Measurements from ENCODE around the gene PKNOX2. TPM values are rescaled to one million over a fixed set of nuclear protein-coding genes. Genes with fewer than 3 reads are reported as not detected.

Gene PKNOX2
- total RNA-seq, 1 donor from 2014 or later, result 31.8 TPM

DNA sequence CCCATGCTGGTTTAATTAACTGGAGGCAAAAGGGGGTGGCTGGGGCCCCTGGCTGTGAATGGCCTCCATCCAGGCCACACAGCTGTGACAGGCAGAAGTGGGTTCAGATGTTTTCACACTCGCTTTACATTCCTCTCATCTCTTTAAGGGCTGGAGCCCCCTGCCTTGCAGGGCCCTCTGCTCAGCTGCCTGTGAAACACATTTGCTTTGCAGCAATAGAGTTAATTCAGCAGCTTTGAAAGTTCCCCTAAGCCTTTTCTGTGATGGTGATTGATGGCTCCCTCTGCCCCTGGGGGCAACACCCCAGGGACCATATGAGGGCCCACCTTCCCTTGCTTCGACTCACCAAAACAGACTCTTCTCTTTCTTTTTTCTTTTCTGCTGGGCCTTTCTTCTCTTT, 192.2 kb downstream of the PKNOX2 start:
- no peak for DNase-seq (ENCODE audit: low spot score)

DNA sequence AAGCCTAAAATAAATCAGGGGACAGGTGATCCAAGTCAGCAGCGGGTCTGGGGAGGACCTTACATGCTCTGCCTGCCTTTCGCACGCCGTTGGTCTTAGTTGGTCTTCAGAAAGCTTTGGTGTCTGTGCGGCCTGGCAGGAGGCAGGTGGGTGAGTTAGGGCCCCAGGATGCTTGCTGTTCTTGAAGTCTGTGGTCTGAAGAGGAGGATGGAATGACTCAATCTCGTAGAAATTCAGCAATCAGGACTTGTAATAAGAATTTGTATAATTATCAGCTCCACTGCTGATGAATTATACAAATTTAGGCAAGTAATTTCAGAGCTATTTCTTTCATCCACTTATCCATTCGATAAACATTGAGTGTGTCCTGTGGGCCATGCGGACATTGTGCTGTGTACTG, 193.0 kb downstream of the PKNOX2 start:
- no peak for DNase-seq (ENCODE audit: low spot score)

DNA sequence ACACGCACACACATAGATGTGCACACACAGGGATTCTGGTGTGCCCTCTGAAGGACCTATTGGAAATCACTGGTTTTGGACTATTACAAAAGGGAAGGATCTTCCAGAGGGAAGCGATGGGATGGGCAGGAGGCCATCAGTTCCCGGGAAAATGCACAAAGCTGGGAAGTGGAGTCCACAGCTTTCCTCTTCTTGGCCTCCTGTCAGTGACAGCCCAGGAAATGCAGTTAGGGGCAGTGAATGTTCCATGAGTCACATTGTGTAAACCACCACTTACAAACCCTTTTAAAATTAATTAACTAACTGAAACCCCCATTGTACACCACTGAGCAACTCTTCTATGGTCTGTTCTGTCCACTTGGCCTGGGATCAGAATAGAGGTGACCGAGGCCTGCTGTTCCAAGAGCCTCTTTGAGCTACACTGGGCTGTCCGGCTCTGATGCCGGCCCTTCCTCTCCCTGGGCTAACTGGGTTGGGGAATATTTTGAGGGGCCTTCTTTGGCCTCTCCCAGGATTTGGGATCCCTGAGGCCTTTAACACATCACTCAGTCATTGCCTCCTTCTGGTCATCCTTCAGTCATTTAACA, 193.8 kb downstream of the PKNOX2 start:
- DNase-seq (ENCODE audit: low spot score), result no peak

DNA sequence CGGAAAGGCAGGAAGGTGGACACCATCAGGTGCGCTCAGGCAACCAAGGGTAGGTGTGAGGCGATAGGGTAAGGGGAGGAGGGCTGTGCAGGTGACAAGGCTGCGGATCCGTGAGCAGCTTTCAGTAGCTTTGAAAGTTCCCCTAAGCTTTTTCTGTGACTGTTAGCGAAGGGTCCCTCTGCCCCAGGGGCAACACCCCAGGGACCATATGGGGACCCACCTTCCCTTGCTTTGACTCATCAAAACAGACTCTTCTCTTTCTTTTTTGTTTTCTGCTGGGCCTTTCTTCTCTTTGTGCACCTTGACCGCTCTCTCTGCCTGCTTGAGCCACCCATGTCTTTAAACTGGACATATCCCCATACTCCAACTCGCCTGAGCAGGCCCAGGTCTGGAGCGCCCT, 194.6 kb downstream of the PKNOX2 start:
- no peak for DNase-seq (ENCODE audit: low spot score)

DNA sequence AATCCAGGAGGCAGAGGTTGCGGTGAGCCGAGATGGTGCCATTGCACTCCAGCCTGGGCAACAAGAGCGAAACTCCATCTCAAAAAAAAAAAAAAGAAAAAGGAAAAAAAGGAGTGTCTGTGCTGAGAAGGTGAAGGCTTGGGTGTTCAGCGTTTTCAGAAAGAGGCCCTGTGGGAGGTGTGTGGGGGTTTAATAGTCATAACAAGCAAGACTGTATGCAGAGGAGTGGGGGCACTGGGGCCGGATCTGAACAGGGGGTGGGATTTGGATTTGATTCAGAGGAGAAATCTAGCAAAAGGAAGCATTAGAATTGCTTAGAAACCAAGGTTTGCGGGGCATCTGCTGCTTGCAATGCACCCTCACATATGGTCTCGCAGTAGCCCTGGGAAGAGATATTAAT, 195.5 kb downstream of the PKNOX2 start:
- no peak for DNase-seq (ENCODE audit: low spot score)

DNA sequence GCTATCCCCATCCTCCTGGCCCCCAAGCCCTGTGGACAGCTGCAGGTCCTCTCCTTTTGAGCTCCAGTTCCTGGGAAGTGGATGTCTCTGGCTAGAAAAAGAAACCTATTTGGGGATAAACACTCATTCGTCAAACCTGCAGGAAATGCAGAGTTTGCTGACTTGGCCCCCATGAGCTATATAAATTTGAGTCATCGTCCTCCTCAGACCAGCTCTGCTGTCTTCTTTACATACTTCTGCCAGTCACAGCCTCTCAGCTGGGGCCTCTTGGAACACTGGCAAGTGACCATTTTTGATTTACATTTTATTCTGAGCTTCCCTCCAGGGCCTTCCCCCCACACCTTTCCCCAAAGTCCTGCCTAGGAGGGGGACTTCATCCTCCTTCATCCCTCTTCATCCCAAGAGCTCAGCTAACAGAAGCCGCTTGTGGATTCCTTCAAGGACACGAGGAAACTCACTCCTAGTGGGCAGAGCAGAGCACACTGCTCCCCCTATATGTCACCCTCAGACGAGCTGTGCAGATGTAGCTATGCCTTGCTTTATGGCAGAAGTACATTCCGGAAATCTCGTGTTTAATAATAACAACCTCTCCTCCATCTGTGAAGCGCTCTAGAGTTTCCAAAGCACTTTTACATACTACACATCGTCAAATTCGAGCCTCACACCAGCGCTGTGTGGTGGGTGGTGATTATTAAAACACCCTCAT, 199.7 kb downstream of the PKNOX2 start:
- DNase-seq (ENCODE audit: low spot score), result peak; percentile 70

DNA sequence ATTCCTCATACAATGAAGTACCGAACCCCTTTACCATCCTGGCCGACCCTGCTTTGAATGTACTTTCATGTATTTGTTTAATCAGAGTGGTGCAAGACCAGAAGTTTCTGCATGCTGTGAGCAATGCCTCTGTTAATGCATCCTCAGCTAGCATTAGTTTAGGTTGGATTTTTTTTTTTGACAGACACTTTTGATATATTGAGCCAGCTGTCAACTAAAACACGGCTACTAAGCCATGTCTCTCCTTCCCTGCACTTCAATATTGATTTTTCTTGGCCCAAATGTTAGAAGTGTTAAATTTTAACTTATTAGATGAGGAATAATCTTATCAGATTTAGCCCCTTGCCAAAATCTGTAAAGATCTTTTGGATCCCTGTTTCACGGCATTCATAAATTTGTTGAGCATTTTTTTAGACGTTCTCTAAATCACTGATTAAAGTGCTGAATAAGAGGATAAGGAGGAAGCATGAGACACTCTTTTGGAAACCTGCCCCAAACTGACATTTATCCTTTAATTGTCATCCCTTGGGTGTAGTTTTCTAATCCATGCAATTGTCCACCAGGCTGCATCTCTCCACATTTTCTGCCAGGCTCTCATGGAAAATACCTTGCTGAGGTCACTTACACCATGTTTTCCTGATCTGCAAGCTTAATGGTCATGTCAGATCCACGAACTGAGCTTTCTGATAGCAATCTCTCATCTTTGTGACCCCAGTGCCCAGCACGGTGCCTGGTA, 200.8 kb downstream of the PKNOX2 start:
- DNase-seq (ENCODE audit: low spot score), result no peak

DNA sequence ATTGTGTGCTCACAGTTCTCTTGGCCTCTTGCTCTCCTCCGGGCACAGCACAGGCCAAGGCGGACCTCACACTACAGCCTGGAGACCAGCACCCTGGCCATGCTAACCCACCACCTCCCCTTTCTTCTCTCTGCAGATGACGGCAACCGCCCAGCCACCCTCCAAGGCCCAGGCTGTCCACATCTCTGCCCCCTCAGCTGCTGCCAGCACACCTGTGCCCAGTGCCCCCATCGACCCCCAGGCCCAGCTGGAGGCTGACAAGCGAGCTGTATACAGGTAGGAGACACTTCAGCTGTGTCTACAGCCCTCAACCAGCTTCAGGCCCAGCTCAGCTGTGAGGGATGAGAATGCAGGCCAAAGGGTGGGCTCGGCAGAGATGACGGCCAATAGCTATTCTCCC, 203.2 kb downstream of the PKNOX2 start:
- no peak for DNase-seq (ENCODE audit: low spot score)

DNA sequence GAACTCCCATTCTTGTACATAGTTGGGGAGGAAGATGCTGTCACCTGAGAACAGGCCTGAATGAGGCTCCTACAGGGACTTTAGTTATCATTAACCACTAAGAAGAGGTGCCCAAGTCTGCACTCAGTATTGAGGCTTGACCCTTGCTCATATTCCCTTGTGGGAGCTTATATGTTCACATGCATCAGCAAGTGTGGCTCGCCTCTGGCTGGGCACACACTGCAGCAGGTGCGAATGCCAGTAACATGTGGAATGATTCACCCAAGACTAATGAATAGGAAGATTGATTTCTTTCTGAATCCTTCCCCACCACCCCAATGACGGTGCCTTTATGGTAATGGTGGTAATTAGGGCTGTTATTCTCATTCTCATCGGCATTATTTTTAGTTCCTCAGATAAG, 204.2 kb downstream of the PKNOX2 start:
- DNase-seq (ENCODE audit: low spot score), result no peak

DNA sequence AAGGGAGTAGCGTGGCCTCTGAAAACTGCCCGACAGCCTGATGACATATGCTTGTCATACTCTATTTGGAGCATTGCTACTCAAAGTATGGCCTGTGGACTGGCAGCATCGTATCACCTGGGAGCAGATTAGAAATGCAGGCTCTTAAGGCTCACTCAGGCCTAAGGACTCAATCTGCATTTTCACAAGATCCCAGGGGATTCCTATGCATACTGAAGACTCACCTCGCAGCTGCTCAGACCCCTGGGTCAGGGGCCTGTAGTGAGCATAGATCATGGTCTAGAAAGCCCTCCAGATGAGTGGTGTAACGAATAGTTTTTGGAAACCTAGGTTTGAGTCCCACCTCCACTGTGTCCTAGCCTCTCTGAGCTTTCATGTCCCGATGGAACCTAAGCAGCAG, 205.3 kb downstream of the PKNOX2 start:
- no peak for DNase-seq (ENCODE audit: low spot score)

DNA sequence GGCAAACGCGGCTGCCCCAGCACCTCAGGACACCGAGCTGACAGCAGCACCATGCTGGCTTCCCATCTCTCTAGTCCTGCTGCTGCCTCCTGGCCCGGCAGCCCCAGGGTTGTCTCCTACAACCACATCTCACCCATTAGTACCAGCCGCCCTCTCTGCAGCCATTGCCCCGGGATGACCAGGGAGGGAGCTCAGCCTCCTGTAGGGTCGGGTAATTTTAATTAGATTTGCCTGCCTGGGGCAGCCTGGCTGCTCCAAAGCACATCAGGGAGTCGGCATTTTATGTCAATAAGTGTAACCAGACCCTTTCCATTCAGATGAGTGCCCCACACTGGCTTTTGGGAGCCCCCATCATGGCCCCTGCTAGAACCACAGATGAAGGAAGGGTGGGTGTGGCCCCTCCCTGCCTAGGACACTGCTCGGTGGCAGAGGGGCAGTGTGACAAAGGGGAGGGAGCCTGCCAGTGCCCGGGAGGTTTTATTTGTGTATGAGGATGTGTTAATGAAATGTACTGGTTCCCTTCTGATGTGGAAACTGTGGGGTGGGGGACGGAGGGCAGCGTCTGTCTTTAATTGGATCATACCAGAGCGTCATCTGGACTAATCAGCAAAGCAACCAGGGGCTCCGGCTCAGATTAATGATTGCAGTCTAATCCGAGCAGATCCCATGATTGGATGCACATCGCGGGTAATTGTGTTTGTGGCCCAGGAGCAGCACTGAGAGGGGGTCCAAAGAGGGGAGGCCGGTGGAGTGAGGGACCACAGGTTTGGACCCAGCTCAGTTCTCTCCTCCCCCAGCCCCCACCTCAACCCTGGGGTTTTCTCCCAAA, 206.2 kb downstream of the PKNOX2 start:
- DNase-seq (ENCODE audit: low spot score), result no peak

DNA sequence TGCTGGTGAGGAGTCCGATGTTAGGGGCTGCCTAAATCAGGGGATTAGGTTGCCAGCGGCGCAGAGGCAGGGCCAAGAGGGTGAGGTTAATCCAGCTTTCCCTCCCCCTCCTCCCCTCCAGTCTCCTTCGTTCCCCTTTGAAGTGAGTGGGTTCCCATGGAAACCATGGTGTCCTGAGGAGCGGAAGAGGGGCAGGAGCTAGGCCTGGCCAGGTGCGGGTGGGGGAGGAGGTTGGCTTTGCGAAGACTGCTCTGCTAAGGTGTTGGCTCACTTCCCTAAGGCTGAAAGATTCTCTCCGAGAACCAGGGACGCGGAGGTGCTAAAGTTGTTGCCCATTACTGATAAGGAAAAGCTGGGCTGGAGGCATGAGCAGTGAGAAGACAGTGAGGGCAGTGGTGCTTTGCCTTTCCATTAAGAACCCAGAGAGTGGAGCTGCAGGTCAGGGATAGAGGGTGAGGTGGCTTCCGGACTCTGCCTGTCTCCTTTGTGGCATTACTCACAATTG, 206.9 kb downstream of the PKNOX2 start:
- peak; percentile 47 for DNase-seq (ENCODE audit: low spot score)

DNA sequence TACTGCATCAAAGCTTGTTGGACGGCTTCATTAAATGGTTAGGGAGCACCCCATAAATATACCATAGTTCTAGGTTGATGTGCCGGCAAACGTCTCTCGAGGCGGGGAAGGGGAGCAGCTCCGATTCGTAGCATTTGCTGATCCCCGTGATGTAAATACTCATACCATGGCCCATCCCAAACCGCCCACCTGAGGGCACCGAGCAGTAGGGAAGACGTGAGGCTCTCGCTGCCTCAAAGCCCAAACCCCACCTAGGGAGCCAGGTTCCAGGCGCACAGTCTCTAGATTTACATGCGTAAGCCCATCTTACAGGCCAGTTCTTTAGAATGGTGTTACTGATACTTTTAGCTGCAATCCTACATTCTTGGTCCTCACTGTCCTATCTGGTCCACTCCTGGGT, 207.5 kb downstream of the PKNOX2 start:
- DNase-seq (ENCODE audit: low spot score), result no peak

DNA sequence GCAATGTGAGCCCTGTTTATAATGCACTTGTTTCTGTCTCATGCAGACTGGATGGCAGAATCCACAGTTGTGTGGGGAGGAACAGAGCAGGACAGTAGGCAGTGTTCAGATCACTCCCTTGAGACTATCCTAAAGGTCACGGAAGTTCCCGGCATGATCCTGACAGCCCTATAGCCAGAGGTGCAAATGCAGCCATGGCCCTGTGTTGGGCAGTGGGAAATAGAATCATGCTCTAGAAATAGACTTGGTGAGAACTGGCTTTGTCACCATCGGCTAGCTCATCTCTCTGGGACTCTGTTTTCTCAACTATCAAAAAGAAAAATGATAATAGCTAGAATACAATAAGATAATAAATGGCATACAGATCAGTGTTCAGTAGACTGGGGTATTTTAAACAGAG, 208.4 kb downstream of the PKNOX2 start:
- DNase-seq (ENCODE audit: low spot score), result no peak

DNA sequence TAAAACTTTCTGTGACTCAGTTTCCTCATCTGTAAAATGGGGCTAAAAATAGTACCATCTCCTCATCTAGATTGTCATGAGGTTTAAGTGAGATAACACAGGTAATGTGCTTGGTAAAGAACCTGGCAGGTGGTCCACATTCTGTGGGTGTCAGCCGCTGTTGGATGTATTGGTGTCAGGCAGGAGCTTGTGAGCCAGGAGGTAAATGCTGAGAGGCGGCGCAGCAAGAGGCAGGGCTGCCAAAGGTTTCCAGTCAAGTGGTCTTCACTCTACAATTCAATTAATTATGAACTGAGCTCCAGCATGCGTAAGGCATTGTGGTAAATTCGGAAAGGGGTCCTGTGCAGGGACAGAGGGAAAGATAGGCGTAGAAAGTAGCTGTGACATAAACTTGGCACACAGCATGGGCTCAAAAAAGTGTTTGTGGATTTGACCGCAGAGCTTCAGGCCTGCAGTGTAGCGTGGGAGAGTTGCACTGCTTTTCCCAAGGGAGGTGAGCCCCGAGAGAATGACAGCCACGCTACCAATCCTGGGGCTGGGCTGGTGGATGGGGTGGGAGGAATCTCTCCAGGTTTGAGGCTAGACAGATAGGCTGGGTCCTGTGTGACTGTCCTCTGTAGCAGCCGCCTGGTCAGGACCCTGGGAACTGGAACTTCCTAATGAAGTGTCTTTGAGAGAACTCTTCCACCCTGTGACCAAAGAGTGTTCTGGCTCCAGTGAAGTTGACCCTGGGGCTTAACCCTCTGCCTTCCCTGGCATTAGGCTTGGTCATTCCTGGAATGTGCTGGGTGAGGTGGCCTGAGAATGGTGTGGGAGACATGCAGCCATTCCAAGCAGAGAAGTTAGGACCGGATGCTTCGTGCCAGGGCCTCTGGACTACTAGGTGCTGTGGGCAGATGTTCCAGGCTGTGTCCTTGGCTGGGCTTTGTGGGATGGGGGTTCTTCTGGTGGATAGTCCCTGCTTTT, 209.2 kb downstream of the PKNOX2 start:
- peak; percentile 38 for DNase-seq (ENCODE audit: low spot score)

DNA sequence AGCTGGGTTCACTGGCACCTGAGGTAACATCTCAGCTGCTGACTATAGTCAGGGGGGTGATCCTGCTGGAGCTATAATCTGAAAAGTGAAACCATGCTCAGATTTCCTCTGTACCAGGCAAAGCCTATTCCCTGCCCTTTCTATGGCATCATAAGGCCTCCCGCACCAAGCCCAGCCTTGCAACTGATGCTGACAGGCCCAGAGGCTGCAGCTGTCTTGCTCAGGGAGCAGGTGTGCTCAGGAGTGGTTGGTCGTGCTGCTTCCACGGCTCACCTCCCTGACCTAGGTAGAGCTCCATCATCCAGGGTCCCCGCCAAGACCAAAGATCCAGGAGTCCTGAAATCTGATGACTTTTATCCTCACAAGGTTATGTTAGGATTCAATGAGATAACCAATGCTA, 209.8 kb downstream of the PKNOX2 start:
- DNase-seq (ENCODE audit: low spot score), result no peak

DNA sequence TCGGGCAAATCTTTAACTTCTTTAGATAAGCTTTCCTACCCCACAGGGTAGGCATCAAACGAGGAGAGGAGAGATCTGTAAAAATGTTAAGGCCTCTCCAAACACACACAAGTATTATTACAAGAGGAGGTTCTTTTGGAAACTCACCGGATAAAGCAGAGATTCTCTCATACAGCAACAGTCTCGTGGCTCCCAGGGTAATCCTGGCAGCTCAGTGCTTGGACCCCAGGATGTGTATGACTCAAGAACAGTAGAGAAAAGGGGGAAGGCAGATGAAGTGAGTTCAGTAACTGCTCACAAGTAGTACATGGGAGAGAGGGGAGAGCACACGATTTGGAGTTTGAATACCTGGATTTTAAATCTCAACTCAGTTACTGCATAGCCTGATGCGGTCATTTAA, 210.6 kb downstream of the PKNOX2 start:
- DNase-seq (ENCODE audit: low spot score), result peak; percentile 83

DNA sequence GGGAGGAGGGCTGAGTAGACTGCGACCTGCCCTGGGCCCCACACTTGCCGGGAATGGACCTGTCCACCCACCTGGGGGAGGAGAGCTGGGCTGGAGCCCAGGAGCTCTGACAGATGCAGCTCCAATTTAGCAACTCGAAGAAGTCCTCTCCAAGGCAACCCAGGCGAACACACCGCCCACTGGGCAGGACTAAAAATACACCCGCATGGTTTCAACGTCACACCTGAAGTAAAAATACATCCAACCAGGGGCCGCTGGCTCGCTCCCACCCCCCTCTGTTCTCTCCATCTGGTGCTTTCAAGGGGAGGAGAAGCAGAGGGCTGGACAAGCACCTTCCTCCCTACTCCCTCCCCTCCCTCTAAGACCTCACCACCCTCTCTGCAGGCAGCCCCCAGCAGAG, 211.6 kb downstream of the PKNOX2 start:
- peak; percentile 69 for DNase-seq (ENCODE audit: low spot score)

DNA sequence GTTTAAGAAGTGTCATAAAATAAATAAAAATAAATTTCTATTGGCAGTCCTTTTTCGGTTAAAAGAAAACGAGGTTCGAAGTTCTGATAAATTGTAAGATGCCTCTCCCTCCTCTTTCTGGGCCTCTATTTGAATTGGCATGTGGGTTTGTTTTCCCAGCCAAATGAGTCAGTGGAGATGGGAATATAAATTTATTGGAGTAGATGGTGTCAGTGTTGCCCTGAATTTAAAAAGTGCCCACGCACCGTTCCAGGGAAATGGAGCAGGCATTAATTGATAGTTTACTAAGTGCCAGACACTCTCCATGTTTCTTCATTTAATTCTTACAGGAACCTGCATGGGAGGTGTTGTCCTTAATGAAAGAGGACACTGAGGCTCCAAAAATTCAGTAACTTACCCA, 212.3 kb downstream of the PKNOX2 start:
- DNase-seq (ENCODE audit: low spot score), result no peak

DNA sequence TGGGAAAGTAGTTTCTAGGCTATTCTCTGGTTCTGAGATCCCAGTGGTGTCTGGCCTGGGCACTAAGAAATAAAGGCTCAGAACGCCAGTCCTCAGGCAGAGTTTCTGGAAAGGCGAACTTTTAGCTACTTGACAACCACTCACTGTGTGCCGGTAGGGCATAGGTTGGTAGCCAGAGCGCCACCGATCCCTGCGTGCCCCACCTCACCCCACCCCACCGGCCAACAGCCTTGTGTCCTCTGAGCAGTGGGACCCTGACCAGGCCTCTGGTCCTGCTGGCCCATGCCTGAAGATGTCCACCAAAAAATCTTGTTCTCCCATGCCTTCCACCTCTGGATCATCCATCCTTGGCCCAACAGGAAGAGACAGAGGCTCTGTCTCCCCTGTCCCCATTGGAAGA, 213.5 kb downstream of the PKNOX2 start:
- no peak for DNase-seq (ENCODE audit: low spot score)

DNA sequence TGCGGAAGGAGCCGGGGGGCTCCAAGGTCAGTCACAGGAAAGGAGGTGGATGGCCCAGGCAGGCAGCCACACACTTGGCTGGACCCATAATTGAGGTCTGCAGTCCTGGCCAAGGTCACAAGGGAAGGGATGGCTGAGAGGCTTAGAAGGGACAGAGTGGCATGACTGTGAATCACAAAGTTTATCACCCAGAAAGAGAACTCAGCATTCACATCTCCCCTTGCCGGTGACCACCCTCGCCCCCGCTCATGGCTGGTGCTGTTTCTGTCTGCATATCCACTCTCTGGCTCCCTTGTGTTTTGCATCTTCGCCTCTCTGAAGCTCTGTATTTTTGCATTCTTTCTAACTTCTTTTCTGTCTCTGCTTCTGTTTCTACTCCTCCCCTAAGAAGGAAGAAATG, 214.0 kb downstream of the PKNOX2 start:
- no peak for DNase-seq (ENCODE audit: low spot score)
